ENCODE results near the gene DGKE. TPM values are rescaled to one million over a fixed set of nuclear protein-coding genes. Genes with fewer than 3 reads are reported as not detected.
A peak's percentile ranks its signal among the peaks of the same experiment; 100 is the strongest.

The DGKE gene
- total and polyA plus RNA-seq, 2 of the 8 experiments (the other 6 are each of a cell fraction or from before 2014, with no cell fraction given), result 1.7 to 7.4 TPM

GRCh38 chr17:56896217-56896967, 62.4 kb downstream of the DGKE start:
- no peak overlapping the region for H4K8ac ChIP-seq (ENCODE audit: extremely low read depth, insufficient read depth, low read length)
- H2AFZ ChIP-seq (ENCODE audit: low read length), result no peak overlapping the region
- ChIA-PET POLR2A (ENCODE audit: partially characterized antibody) (interaction anchor here (0.6 to 0.7 kb wide), 2 partner anchors 9 to 131 kb away, joined by 4 read pairs; no protein-coding TSS in a partner anchor), CTCF (ENCODE audit: partially characterized antibody) (interaction anchor here (0.6 to 0.7 kb wide), 2 partner anchors 371 to 670 kb away, joined by 3 to 4 read pairs; no protein-coding TSS in a partner anchor)
- no peaks in the 10 kb centered on the region for H3K27me3 ChIP-seq (replicated peaks in 1 of 4; ENCODE audit: control insufficient read depth in 3 of 4, extremely low read depth in 1 of 4, insufficient read depth in 3 of 4, low read length in 3 of 4)
- H3K18ac ChIP-seq (ENCODE audit: extremely low read depth, low read length), result no peak overlapping the region
- no peaks in the 10 kb centered on the region for H3K9me3 ChIP-seq (ENCODE audit: insufficient read depth in 2 of 2, low read depth in 1 of 2, low read length in 1 of 2)
- H2BK5ac ChIP-seq (ENCODE audit: low read depth, low read length), result no peak overlapping the region
- no peak overlapping the region for H2BK20ac ChIP-seq (ENCODE audit: low read length)
- no peaks in the 10 kb centered on the region for H3K79me2 ChIP-seq (ENCODE audit: control insufficient read depth in 1 of 2, insufficient read depth in 2 of 2, low read length in 2 of 2)
- H3K4me2 ChIP-seq (ENCODE audit: insufficient read depth in 1 of 2, low read depth in 2 of 2, low read length in 2 of 2), result no peak overlapping the region
- H3K4ac ChIP-seq (replicated peaks; ENCODE audit: insufficient read length, low read depth, low read length), result no peak overlapping the region
- H2BK15ac ChIP-seq (ENCODE audit: low read length), result no peak overlapping the region
- FAIRE-seq (no peak), DNase-seq (ENCODE audit: low read depth in 1 of 2, low spot score in 2 of 2) (no peak)
- no peak overlapping the region for H2BK12ac ChIP-seq (ENCODE audit: low read depth, low read length)
- no peak overlapping the region for H4K5ac ChIP-seq (ENCODE audit: insufficient read length, low read depth, low read length)
- no peak overlapping the region for H3K4me3 ChIP-seq (ENCODE audit: extremely low read depth in 1 of 4, insufficient read depth in 2 of 4, low read depth in 3 of 4, low read length in 4 of 4)
- H3K36me3 ChIP-seq (ENCODE audit: control insufficient read depth in 2 of 4, insufficient read depth in 4 of 4, low read length in 3 of 4), result peaks cover 3 to 34% (median 8%) of the 10 kb centered on the region in 4 experiments; a peak in 5 of 8 replicates
- H4K91ac ChIP-seq (replicated peaks; ENCODE audit: insufficient read length, low read length), result no peak overlapping the region
- H3K9ac ChIP-seq (replicated peaks in 1 of 4; ENCODE audit: extremely low read depth in 1 of 4, low read depth in 3 of 4, low read length in 3 of 4), result no peak overlapping the region
- no peak overlapping the region for H3K27ac ChIP-seq (ENCODE audit: low read depth, low read length)
- no peak overlapping the region for H2AK5ac ChIP-seq (ENCODE audit: low read depth, low read length)
- H3K23me2 ChIP-seq (ENCODE audit: low read depth, low read length), result peaks cover 6% of the 10 kb centered on the region; the same call in 1 of the 2 replicates
- TF ChIP-seq TEAD4 (IDR thresholded peaks at IDR 0.05; ENCODE audit: low read depth, low read length) (peak; percentile 66), GABPA (IDR thresholded peaks at IDR 0.05; ENCODE audit: borderline replicate concordance, insufficient read depth, low read length) (no peak)
- H2BK120ac ChIP-seq (replicated peaks; ENCODE audit: low read depth, low read length), result no peak overlapping the region
- no peaks in the 10 kb centered on the region; the same call in 1 of the 2 replicates for H3K79me1 ChIP-seq (ENCODE audit: low read depth, low read length)
- WGBS, 2 experiments (ENCODE audit: extremely low coverage in 1 of 2, insufficient coverage in 1 of 2, insufficient read length in 1 of 2, insufficient replicate concordance in 2 of 2, low coverage in 1 of 2, low lambda C conversion rate in 2 of 2, missing lambda C conversion rate in 1 of 2), result 68% methylated on average over 3 of the region's 3 CpGs; no CpG with 5 or more reads in 1 of the 2 experiments
- no peak overlapping the region for H3K23ac ChIP-seq (ENCODE audit: insufficient read length)
- H3K4me1 ChIP-seq (replicated peaks in 1 of 4; ENCODE audit: control insufficient read depth in 3 of 4, insufficient read depth in 4 of 4, low read length in 3 of 4), result peaks cover 0 to 3% (median 0%) of the 10 kb centered on the region in 4 experiments; a peak in 2 of 7 replicates
- H3K14ac ChIP-seq (ENCODE audit: insufficient read length), result no peak overlapping the region
- no peak overlapping the region for H3K56ac ChIP-seq (replicated peaks; ENCODE audit: insufficient read length, low read depth, low read length)
- H4K20me1 ChIP-seq (replicated peaks in 1 of 2; ENCODE audit: control insufficient read depth in 1 of 2, insufficient read depth in 2 of 2, low read length in 2 of 2), result peaks cover 2 to 3% of the 10 kb centered on the region in 2 experiments
